ENCODE data around the gene SLC9A3.

Gene SLC9A3

GRCh38 chr5:569868-570361 lies 45.7 kb upstream of the SLC9A3 start:
- TF ChIP-seq CTCF (conservative IDR thresholded peaks at IDR 0.05) = no peak
- no peak overlapping the region for H3K27ac ChIP-seq

- no peak overlapping the region for H3K27ac ChIP-seq
- no peak for TF ChIP-seq CTCF (conservative IDR thresholded peaks at IDR 0.05)
Observed at GRCh38 chr5:569358-569867, 45.2 kb upstream of the SLC9A3 start.

GRCh38 chr5:568809-569208 lies 44.6 kb upstream of the SLC9A3 start:
- no peak overlapping the region for H3K27ac ChIP-seq
- TF ChIP-seq CTCF (conservative IDR thresholded peaks at IDR 0.05) = no peak

GRCh38 chr5:568061-568781 lies 44.0 kb upstream of the SLC9A3 start:
- TF ChIP-seq CTCF (conservative IDR thresholded peaks at IDR 0.05) = no peak
- no peak overlapping the region for H3K27ac ChIP-seq

GRCh38 chr5:567664-568060 lies 43.4 kb upstream of the SLC9A3 start:
- no peak for TF ChIP-seq CTCF (conservative IDR thresholded peaks at IDR 0.05)

GRCh38 chr5:566636-567309 lies 42.5 kb upstream of the SLC9A3 start:
- peak overlapping the region; percentile 36; the same call in 1 of the 2 replicates for H3K27ac ChIP-seq
- TF ChIP-seq CTCF (conservative IDR thresholded peaks at IDR 0.05) = no peak

More at GRCh38 chr5:567664-568060, 43.4 kb upstream of the SLC9A3 start:
- H3K27ac ChIP-seq = no peak overlapping the region

GRCh38 chr5:565782-566440 lies 41.7 kb upstream of the SLC9A3 start:
- peak; percentile 25 for TF ChIP-seq CTCF (conservative IDR thresholded peaks at IDR 0.05)

More at GRCh38 chr5:565782-566440, 41.7 kb upstream of the SLC9A3 start:
- peak overlapping the region; percentile 36; the same call in 1 of the 2 replicates for H3K27ac ChIP-seq

Data from VCaP (cell line).